NB4 (cell line): ENCODE data around the gene SMG1.

ENCODE experiments used
- MYC ChIP-seq: IDR thresholded peaks from 2 replicates; pipeline ENCODE4 v1.6.1; 2011; ENCODE audit warnings: low read depth, low read length
- POLR2A ChIP-seq: IDR thresholded peaks from 2 replicates; pipeline ENCODE4 v1.6.1; 2011; ENCODE audit warnings: mild to moderate bottlenecking; ENCODE audit not compliant: insufficient read length; ENCODE audit errors: extremely low read depth
- TF ChIP-seq, protein P1 (sequence below): IDR thresholded peaks from one replicate; pipeline ENCODE4 v1.5.1; 2012; ENCODE audit warnings: low read depth, low read length

DNA sequence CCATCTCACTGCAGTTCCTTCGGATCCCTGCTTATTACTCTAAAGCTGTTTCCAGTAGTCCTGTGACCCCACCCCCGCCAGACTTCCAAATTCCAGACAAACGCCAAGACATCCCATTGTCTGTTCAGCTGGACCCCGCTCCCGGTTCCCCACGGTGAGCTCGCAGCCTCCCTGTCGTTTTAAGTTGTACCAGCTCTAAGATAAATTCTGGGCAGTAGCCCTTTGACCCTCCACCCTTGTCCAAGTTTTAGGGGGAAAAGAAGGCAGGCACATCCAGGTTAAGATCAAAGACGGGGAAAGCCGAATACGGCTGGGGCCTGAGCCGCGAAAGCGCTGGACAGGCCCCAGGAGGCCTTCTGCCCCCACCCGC lies 125.4 kb downstream of the SMG1 start:
- TF ChIP-seq, protein P1, sequence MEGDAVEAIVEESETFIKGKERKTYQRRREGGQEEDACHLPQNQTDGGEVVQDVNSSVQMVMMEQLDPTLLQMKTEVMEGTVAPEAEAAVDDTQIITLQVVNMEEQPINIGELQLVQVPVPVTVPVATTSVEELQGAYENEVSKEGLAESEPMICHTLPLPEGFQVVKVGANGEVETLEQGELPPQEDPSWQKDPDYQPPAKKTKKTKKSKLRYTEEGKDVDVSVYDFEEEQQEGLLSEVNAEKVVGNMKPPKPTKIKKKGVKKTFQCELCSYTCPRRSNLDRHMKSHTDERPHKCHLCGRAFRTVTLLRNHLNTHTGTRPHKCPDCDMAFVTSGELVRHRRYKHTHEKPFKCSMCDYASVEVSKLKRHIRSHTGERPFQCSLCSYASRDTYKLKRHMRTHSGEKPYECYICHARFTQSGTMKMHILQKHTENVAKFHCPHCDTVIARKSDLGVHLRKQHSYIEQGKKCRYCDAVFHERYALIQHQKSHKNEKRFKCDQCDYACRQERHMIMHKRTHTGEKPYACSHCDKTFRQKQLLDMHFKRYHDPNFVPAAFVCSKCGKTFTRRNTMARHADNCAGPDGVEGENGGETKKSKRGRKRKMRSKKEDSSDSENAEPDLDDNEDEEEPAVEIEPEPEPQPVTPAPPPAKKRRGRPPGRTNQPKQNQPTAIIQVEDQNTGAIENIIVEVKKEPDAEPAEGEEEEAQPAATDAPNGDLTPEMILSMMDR, result no peak
- TF ChIP-seq POLR2A, result no peak
- TF ChIP-seq MYC, result no peak
